Measurements from ENCODE around the gene PIEZO2.
"Not testable (repeated sequence)": the region's sequence is repeated elsewhere in the genome, so short reads cannot be mapped to it uniquely, and the experiment has no call there.

PIEZO2 gene

GRCh38 chr18:11149441-11150270 lies at the start of gene PIEZO2:
TSS of gene PIEZO2 (minus strand) at chr18:11149569. CDS start at chr18:11148588, 981 bp downstream.
- TF ChIP-seq CTCF (IDR thresholded peaks at IDR 0.05; ENCODE audit: insufficient read depth, low read depth, low read length, missing control alignments): no peak
- DNase-seq (ENCODE audit: low read depth): no peak
- no peak within 1 kb of the TSS for H3K4me3 ChIP-seq (ENCODE audit: low read length)

- no peak overlapping the region for H3K4me3 ChIP-seq (ENCODE audit: low read length)
- no peak for DNase-seq (ENCODE audit: low read depth)
- no peak for TF ChIP-seq CTCF (IDR thresholded peaks at IDR 0.05; ENCODE audit: insufficient read depth, low read depth, low read length, missing control alignments)
Measured at GRCh38 chr18:11183637-11184036, 34.3 kb upstream of the PIEZO2 start.

DNA sequence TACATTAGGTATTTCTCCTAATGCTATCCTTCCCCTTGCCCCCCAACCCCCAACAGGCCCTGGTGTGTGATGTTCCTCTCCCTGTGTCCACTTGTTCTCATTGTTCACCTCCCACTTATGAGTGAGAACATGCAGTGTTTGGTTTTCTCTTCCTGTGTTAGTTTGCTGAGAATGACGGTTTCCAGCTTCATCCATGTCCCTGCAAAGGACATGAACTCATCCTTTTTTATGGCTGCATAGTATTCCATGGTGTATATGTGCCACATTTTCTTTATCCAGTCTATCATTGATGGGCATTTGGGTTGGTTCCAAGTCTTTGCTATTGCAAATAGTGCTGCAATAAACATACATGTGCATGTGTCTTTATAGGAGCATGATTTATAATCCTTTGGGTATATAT lies 32.3 kb upstream of the PIEZO2 start:
- H3K4me3 ChIP-seq (ENCODE audit: low read length); DNase-seq (ENCODE audit: low read depth): not testable (repeated sequence)

DNA sequence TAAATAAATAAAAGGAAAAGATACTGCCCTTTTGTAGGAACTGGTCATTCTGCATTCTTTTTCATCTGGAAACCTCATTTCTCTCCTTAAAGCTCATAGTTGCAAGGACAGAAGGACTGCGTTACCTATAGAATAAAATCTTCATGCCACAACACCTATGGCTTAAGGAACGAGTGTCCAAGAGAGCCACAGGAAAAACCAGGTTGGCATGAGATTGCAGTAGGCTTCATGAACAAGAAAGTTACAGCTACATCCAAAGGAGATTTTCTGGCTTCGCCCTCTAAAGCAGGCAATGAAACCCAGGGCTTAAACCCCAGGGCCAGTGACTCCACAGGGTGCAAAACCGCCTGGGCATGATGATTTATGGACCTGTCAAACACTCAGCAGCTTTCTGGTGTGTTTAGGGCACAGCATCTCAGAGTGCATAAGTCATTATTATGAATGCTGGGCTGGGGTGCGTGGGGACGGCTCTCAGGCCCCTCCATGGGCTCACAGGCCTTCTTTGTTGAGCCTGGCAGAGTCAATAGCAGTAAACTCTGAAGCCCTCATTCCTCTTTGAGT lies 30.7 kb upstream of the PIEZO2 start:
- no peak for DNase-seq (ENCODE audit: low read depth)
- no peak overlapping the region for H3K4me3 ChIP-seq (ENCODE audit: low read length)
- no peak for TF ChIP-seq CTCF (IDR thresholded peaks at IDR 0.05; ENCODE audit: insufficient read depth, low read depth, low read length, missing control alignments)

DNA sequence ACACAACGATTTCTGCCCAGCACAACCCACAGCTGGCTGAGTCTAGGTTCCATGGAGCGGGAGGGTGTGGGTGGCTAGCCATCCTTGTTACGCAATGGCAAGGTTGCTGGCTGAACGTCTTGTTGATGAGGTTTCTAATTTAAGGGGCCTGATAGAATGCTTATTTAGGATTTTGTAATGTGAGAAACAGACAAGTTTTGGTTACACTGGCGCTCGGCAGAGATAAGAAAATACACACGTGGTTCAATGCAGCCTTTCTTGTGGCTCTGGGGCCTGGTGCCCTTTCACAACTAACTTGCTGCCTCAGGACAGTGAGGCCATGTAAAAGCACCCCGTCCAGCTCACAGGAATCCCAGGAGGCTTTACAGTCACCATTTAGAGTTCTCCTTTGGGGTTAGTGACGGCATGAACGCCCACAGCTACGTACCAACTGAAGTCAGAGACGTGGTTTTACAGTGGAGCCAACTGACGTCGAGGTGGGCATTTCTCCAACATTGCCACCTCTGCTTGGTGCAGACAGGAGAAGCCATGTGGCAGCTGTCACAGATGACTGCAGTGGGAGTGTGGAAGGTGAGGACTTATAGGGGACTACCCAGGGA lies 29.7 kb upstream of the PIEZO2 start:
- TF ChIP-seq CTCF (IDR thresholded peaks at IDR 0.05; ENCODE audit: insufficient read depth, low read depth, low read length, missing control alignments): no peak
- no peak for DNase-seq (ENCODE audit: low read depth)
- H3K4me3 ChIP-seq (ENCODE audit: low read length): no peak overlapping the region

DNA sequence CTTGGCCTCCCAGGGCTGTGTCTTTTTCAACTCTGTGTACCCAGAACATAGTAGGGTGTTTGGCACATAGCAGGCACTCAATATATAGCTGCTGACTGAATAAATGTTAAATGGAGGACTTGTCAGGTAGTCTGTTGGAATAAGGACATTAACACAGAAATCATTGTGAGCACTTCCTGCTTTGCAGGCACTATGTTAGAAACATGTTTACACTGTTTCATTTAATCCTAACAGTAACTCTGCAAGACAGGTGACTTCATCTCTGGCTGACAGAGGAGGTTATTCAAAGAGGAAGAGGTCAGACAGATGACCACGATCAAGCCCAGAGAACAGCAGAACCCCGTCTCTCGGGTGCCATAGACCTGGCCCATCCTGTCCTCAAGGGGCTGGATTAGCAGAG lies 28.0 kb upstream of the PIEZO2 start:
- no peak for TF ChIP-seq CTCF (IDR thresholded peaks at IDR 0.05; ENCODE audit: insufficient read depth, low read depth, low read length, missing control alignments)
- no peak for DNase-seq (ENCODE audit: low read depth)
- no peak overlapping the region for H3K4me3 ChIP-seq (ENCODE audit: low read length)

DNA sequence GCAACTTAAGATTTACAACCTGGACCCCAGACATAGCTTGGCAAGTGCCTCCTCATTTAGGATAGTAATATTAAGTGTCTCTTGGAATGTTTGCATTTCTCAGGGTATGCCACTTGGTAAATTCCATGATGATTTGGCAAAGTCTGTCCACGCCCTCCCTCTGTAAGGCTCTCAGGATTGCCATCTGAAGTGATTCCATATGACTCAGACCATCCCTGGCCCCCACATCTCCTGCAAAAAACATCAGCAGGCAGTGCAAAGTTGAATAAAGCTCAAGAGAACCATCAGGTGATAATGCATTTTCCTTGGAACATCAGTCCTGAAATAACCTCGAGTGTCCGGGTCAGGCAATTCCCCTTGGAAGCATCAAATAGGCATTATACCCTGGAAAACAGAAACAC lies 27.1 kb upstream of the PIEZO2 start:
- no peak overlapping the region for H3K4me3 ChIP-seq (ENCODE audit: low read length)
- no peak for DNase-seq (ENCODE audit: low read depth)
- no peak for TF ChIP-seq CTCF (IDR thresholded peaks at IDR 0.05; ENCODE audit: insufficient read depth, low read depth, low read length, missing control alignments)
